Measurements from ENCODE around the gene AIFM3.
A peak's percentile ranks its signal among the peaks of the same experiment; 100 is the strongest.

Gene AIFM3

GRCh38 chr22:21018314-21018713 is 51.3 kb downstream of the AIFM3 start:
- no peak overlapping the region for H3K4me2 ChIP-seq (ENCODE audit: low read length)
- H3K27ac ChIP-seq (ENCODE audit: low read depth, low read length), result no peak overlapping the region
- peaks cover 4% of the 10 kb centered on the region; the same call in 1 of the 2 replicates for H4K20me1 ChIP-seq (ENCODE audit: control insufficient read depth, insufficient read depth, low read depth, low read length)
- no peak overlapping the region for H3K4me3 ChIP-seq (ENCODE audit: low read length)
- H3K9me2 ChIP-seq (replicated peaks; ENCODE audit: control insufficient read depth, low read length), result no peaks in the 10 kb centered on the region
- no peaks in the 10 kb centered on the region for H3K36me3 ChIP-seq (ENCODE audit: control insufficient read depth, low read length)
- no peaks in the 10 kb centered on the region for H3K9me3 ChIP-seq (ENCODE audit: control insufficient read depth, insufficient read depth, low read length)
- H3K79me2 ChIP-seq (ENCODE audit: control insufficient read depth, low read length), result no peaks in the 10 kb centered on the region
- no peaks in the 10 kb centered on the region for H3F3A ChIP-seq (ENCODE audit: control insufficient read depth, insufficient read depth)
- peaks cover 11% of the 10 kb centered on the region; the same call in 1 of the 2 replicates for H3K27me3 ChIP-seq (ENCODE audit: control insufficient read depth, low read length)
- TF ChIP-seq EZH2phosphoT487 (IDR thresholded peaks at IDR 0.05; ENCODE audit: borderline replicate concordance, low read length), result no peak
- no peak for TF ChIP-seq CTCF (IDR thresholded peaks at IDR 0.05; ENCODE audit: low read depth, low read length, poor library complexity, severe bottlenecking)
- peaks cover 19% of the 10 kb centered on the region for H3K4me1 ChIP-seq (ENCODE audit: control insufficient read depth, low read length)

GRCh38 chr22:21020802-21021429 is 53.9 kb downstream of the AIFM3 start:
- no peaks in the 10 kb centered on the region for H3K36me3 ChIP-seq (ENCODE audit: control insufficient read depth, low read length)
- no peak overlapping the region for H3K4me3 ChIP-seq (ENCODE audit: low read length)
- H3F3A ChIP-seq (ENCODE audit: control insufficient read depth, insufficient read depth), result no peaks in the 10 kb centered on the region
- H3K4me2 ChIP-seq (ENCODE audit: low read length), result no peak overlapping the region
- peaks cover 4% of the 10 kb centered on the region; the same call in 1 of the 2 replicates for H4K20me1 ChIP-seq (ENCODE audit: control insufficient read depth, insufficient read depth, low read depth, low read length)
- peaks cover 9% of the 10 kb centered on the region; the same call in 1 of the 2 replicates for H3K27me3 ChIP-seq (ENCODE audit: control insufficient read depth, low read length)
- no peak overlapping the region for H3K27ac ChIP-seq (ENCODE audit: low read depth, low read length)
- TF ChIP-seq EZH2phosphoT487 (IDR thresholded peaks at IDR 0.05; ENCODE audit: borderline replicate concordance, low read length) (no peak), CTCF (IDR thresholded peaks at IDR 0.05; ENCODE audit: low read depth, low read length, poor library complexity, severe bottlenecking) (peak; percentile 76)
- H3K4me1 ChIP-seq (ENCODE audit: control insufficient read depth, low read length), result peaks cover 2% of the 10 kb centered on the region; the same call in 1 of the 2 replicates
- no peaks in the 10 kb centered on the region for H3K79me2 ChIP-seq (ENCODE audit: control insufficient read depth, low read length)
- no peaks in the 10 kb centered on the region for H3K9me3 ChIP-seq (ENCODE audit: control insufficient read depth, insufficient read depth, low read length)
- no peaks in the 10 kb centered on the region for H3K9me2 ChIP-seq (replicated peaks; ENCODE audit: control insufficient read depth, low read length)

GRCh38 chr22:21022507-21022906 is 55.5 kb downstream of the AIFM3 start:
- Histone ChIP-seq H3K27ac (ENCODE audit: low read depth, low read length) (no peak overlapping the region), H3K4me1 (ENCODE audit: control insufficient read depth, low read length) (peaks cover 2% of the 10 kb centered on the region; the same call in 1 of the 2 replicates), H3K79me2 (ENCODE audit: control insufficient read depth, low read length) (no peaks in the 10 kb centered on the region), H3K27me3 (ENCODE audit: control insufficient read depth, low read length) (no peaks in the 10 kb centered on the region), H4K20me1 (ENCODE audit: control insufficient read depth, insufficient read depth, low read depth, low read length) (peaks cover 4% of the 10 kb centered on the region; the same call in 1 of the 2 replicates), H3K4me2 (ENCODE audit: low read length) (no peak overlapping the region), H3F3A (ENCODE audit: control insufficient read depth, insufficient read depth) (no peaks in the 10 kb centered on the region), H3K9me2 (replicated peaks; ENCODE audit: control insufficient read depth, low read length) (no peaks in the 10 kb centered on the region), H3K4me3 (ENCODE audit: low read length) (no peak overlapping the region), H3K36me3 (ENCODE audit: control insufficient read depth, low read length) (no peaks in the 10 kb centered on the region), H3K9me3 (ENCODE audit: control insufficient read depth, insufficient read depth, low read length) (no peaks in the 10 kb centered on the region)
- no peak for TF ChIP-seq CTCF (IDR thresholded peaks at IDR 0.05; ENCODE audit: low read depth, low read length, poor library complexity, severe bottlenecking)
- no peak for TF ChIP-seq EZH2phosphoT487 (IDR thresholded peaks at IDR 0.05; ENCODE audit: borderline replicate concordance, low read length)
